Stimulated activated CD4-positive, alpha-beta T cell treated with anti-CD3 and anti-CD28 coated beads, TNF-alpha, amount 100 ng/mL, for 48 hours (primary cell): ENCODE data around the gene LRRC37B.
"Not testable (repeated sequence)": the region's sequence is repeated elsewhere in the genome, so short reads cannot be mapped to it uniquely, and the experiment has no call there.

ENCODE experiments used
- DNase-seq, 3 donors: peaks; one replicate each; pipeline ENCODE4 v3.0.0-alpha.2; 2020; ENCODE audit warnings: low read depth in 3 of 3

LRRC37B gene

GRCh38 chr17:32086833-32087232 lies 79.7 kb downstream of the LRRC37B start:
- DNase-seq = not testable (repeated sequence)

- not testable (repeated sequence) for DNase-seq
These were observed 84.9 kb downstream of the LRRC37B start for GRCh38 chr17:32092062-32092461.

- DNase-seq = no peak
These were observed 92.5 kb downstream of the LRRC37B start for GRCh38 chr17:32099686-32100085.

- DNase-seq = not testable (repeated sequence)
These were observed 93.1 kb downstream of the LRRC37B start for GRCh38 chr17:32100323-32100722.

- DNase-seq = no peak
These were observed 93.9 kb downstream of the LRRC37B start for GRCh38 chr17:32100971-32101631.

- DNase-seq = no peak
These were observed 95.0 kb downstream of the LRRC37B start for GRCh38 chr17:32102172-32102571.

- no peak for DNase-seq
These were observed 95.5 kb downstream of the LRRC37B start for GRCh38 chr17:32102646-32103186.
